ENCODE measurements around the gene TBCA.

DNA sequence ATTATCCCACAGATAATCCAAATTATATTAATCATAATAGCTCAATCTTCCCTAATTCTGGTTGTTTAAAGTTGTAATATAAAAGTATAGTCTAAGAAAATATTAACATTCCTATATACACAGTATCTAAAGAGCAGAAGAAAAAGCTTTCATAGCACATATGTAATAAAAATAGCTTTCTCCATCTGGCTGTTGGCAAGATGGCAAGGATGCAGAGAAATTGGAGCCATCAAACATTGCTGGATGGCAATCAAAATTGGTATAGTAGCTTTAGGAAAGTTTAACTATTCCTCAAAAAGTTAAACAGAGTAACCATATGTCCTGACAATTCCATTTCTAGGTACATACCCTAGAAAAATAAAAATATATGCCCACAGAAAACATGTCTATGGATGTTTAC lies 66.8 kb downstream of the TBCA start:
- TF ChIP-seq POLR2A (IDR thresholded peaks at IDR 0.05): no peak
- TF ChIP-seq, protein P1, sequence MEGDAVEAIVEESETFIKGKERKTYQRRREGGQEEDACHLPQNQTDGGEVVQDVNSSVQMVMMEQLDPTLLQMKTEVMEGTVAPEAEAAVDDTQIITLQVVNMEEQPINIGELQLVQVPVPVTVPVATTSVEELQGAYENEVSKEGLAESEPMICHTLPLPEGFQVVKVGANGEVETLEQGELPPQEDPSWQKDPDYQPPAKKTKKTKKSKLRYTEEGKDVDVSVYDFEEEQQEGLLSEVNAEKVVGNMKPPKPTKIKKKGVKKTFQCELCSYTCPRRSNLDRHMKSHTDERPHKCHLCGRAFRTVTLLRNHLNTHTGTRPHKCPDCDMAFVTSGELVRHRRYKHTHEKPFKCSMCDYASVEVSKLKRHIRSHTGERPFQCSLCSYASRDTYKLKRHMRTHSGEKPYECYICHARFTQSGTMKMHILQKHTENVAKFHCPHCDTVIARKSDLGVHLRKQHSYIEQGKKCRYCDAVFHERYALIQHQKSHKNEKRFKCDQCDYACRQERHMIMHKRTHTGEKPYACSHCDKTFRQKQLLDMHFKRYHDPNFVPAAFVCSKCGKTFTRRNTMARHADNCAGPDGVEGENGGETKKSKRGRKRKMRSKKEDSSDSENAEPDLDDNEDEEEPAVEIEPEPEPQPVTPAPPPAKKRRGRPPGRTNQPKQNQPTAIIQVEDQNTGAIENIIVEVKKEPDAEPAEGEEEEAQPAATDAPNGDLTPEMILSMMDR (IDR thresholded peaks at IDR 0.05): no peak
